Lung (tissue), 12 donors: ENCODE data around the gene FGB. TPM values are rescaled to one million over a fixed set of nuclear protein-coding genes. Genes with fewer than 3 reads are reported as not detected.

Experiments used
- ATAC-seq: fragments of 200-7000 bp; cut with Tn5 transposase; one replicate; pipeline ENCODE4 v1.9.1; 2020; ENCODE audit warnings: moderate number of reproducible peaks; ENCODE audit not compliant: insufficient read depth, low FRiP score
- DNase-seq, 3 donors: peaks; one replicate each; pipeline ENCODE4 v3.0.0-alpha.2; 2013 to 2017
- H3K27ac ChIP-seq, 2 donors: one replicate each; pipeline ENCODE4 v1.5.1; 2013; ENCODE audit warnings: mild to moderate bottlenecking in 2 of 2, moderate library complexity in 2 of 2, control low read depth in 1 of 2, inconsistent platforms in 1 of 2, low read depth in 1 of 2, low read length in 1 of 2
- H3K27me3 ChIP-seq, 3 donors: one replicate each; pipeline ENCODE4 v1.5.1; 2013; ENCODE audit warnings: low read length in 2 of 3; ENCODE audit not compliant: control insufficient read depth in 3 of 3, insufficient read depth in 3 of 3
- H3K36me3 ChIP-seq, 4 donors: one replicate each; pipeline ENCODE4 v1.5.1; 2013; ENCODE audit warnings: low read length in 4 of 4, mild to moderate bottlenecking in 1 of 4, moderate library complexity in 1 of 4; ENCODE audit not compliant: control insufficient read depth in 4 of 4, insufficient read depth in 4 of 4
- H3K4me1 ChIP-seq, 5 donors: one replicate each; pipeline ENCODE4 v1.5.1; 2013; ENCODE audit warnings: low read length in 5 of 5, mild to moderate bottlenecking in 2 of 5, moderate library complexity in 1 of 5; ENCODE audit not compliant: control insufficient read depth in 5 of 5, insufficient read depth in 5 of 5
- H3K4me3 ChIP-seq: one replicate; pipeline ENCODE4 v1.5.1; 2013; ENCODE audit warnings: mild to moderate bottlenecking, control low read depth, moderate library complexity
- H3K9ac ChIP-seq, 2 donors: one replicate each; pipeline ENCODE4 v1.5.1; 2013; ENCODE audit warnings: low read length in 2 of 2, control low read depth in 1 of 2; ENCODE audit not compliant: insufficient read depth in 1 of 2
- H3K9me3 ChIP-seq, 4 donors: one replicate each; pipeline ENCODE4 v1.5.1; 2013; ENCODE audit warnings: low read length in 3 of 4, mild to moderate bottlenecking in 1 of 4, moderate library complexity in 1 of 4; ENCODE audit not compliant: control insufficient read depth in 4 of 4, insufficient read depth in 3 of 4
- CTCF ChIP-seq: IDR thresholded peaks from 2 replicates; pipeline ENCODE4 v1.5.1; 2012; ENCODE audit warnings: mild to moderate bottlenecking; ENCODE audit errors: control extremely low read depth, extremely low read depth
- WGBS, 2 donors: extraction: QIAGEN DNeasy Blood & Tissue Kit; methylation state at CpG; one replicate each; pipeline ENCODE4 v1.1.7; 2013; 5-methylcytosine and 5-hydroxymethylcytosine counted together
- polyA plus RNA-seq, 2 donors: library from polyadenylated mRNA; stranded (reverse); fragments of 200-250 nt; gene quantifications; one replicate each; pipeline ENCODE4 v1.2.1, GENCODE V29; 2013
- total RNA-seq, 2 donors: library from RNA; depleted of rRNA in 1 of 2; stranded (reverse); fragments of >200 nt in 1 of 2; gene quantifications; one replicate each; pipeline ENCODE4 v1.2.1, GENCODE V29; 2014 to 2021
- donor health status: control.
- donor health status: control.
- donor health status: Bipolar disorder and iron deficiency.
- donor health status: healthy.
- donor health status: DM: yes; HTN: yes; CAD: no.

The FGB gene
- total and polyA plus RNA-seq, 4 donors = 0.28 to 1.8 (median 0.34) TPM

GRCh38 chr4:154582723-154583122 is 19.9 kb downstream of the FGB start:
- H3K27me3 ChIP-seq = peaks cover 0 to 4% (median 0%) of the 10 kb centered on the region in 3 donors
- no peaks in the 10 kb centered on the region for H3K9me3 ChIP-seq
- no peak overlapping the region for H3K9ac ChIP-seq
- no peak for DNase-seq
- H3K36me3 ChIP-seq = no peaks in the 10 kb centered on the region
- no peaks in the 10 kb centered on the region for H3K4me1 ChIP-seq
- H3K27ac ChIP-seq = no peak overlapping the region
- no peak overlapping the region for H3K4me3 ChIP-seq
- no peak for TF ChIP-seq CTCF
- WGBS, 2 donors = 40 to 93% methylated on average over 2 of the region's 2 CpGs
- ATAC-seq = no peak

GRCh38 chr4:154583230-154583629 is 20.4 kb downstream of the FGB start:
- no peak for ATAC-seq
- Histone ChIP-seq H3K27ac (no peak overlapping the region), H3K4me1 (no peaks in the 10 kb centered on the region), H3K4me3 (no peak overlapping the region), H3K9ac (no peak overlapping the region), H3K9me3 (no peaks in the 10 kb centered on the region), H3K27me3 (peaks cover 0 to 4% (median 0%) of the 10 kb centered on the region in 3 donors), H3K36me3 (no peaks in the 10 kb centered on the region)
- no peak for TF ChIP-seq CTCF
- WGBS, 2 donors = 87 to 91% methylated on average over 3 of the region's 3 CpGs
- no peak for DNase-seq

- DNase-seq (no peak), ATAC-seq (no peak)
- Histone ChIP-seq H3K9me3 (no peaks in the 10 kb centered on the region), H3K4me1 (no peaks in the 10 kb centered on the region), H3K9ac (no peak overlapping the region), H3K36me3 (no peaks in the 10 kb centered on the region), H3K27ac (no peak overlapping the region), H3K27me3 (peaks cover 0 to 4% (median 0%) of the 10 kb centered on the region in 3 donors), H3K4me3 (no peak overlapping the region)
- no peak for TF ChIP-seq CTCF
These were observed 20.9 kb downstream of the FGB start for GRCh38 chr4:154583677-154584076.

GRCh38 chr4:154584259-154584658 is 21.4 kb downstream of the FGB start:
- Histone ChIP-seq H3K27me3 (peaks cover 0 to 4% (median 0%) of the 10 kb centered on the region in 3 donors), H3K36me3 (no peaks in the 10 kb centered on the region), H3K9ac (no peak overlapping the region), H3K4me3 (no peak overlapping the region), H3K4me1 (no peaks in the 10 kb centered on the region), H3K27ac (no peak overlapping the region), H3K9me3 (no peaks in the 10 kb centered on the region)
- no peak for DNase-seq
- no peak for ATAC-seq
- WGBS, 2 donors = 88 to 96% methylated on average over 5 of the region's 5 CpGs
- TF ChIP-seq CTCF = no peak
